Choroid plexus epithelial cell (primary cell): Measurements from ENCODE around the gene SAE1.

Experiments used
- DNase-seq: peaks from one replicate; pipeline ENCODE4 v3.0.0-alpha.2; 2010; ENCODE audit warnings: low read depth
- H3K4me3 ChIP-seq: 2 replicates; pipeline ENCODE4 v1.5.1; 2011; ENCODE audit warnings: low read depth, mild to moderate bottlenecking, control low read depth, low read length, moderate library complexity
- CTCF ChIP-seq: conservative IDR thresholded peaks from 2 replicates; pipeline ENCODE4 v1.5.1; 2011; ENCODE audit warnings: low read depth, mild to moderate bottlenecking, control low read depth, inconsistent platforms, low read length, moderate library complexity

SAE1 gene

GRCh38 chr19:47210689-47211316, 80.2 kb downstream of the SAE1 start:
- TF ChIP-seq CTCF, result peak; percentile 84
- no peak overlapping the region for H3K4me3 ChIP-seq
- peak; percentile 90 for DNase-seq

GRCh38 chr19:47215581-47215980, 84.9 kb downstream of the SAE1 start:
- TF ChIP-seq CTCF, result no peak
- no peak overlapping the region for H3K4me3 ChIP-seq
- DNase-seq, result no peak

- H3K4me3 ChIP-seq, result no peak overlapping the region
- DNase-seq, result no peak
- TF ChIP-seq CTCF, result no peak
Measured at GRCh38 chr19:47221080-47221841, 90.6 kb downstream of the SAE1 start.

GRCh38 chr19:47221890-47222289, 91.3 kb downstream of the SAE1 start:
- H3K4me3 ChIP-seq, result no peak overlapping the region
- DNase-seq, result no peak
- TF ChIP-seq CTCF, result no peak

- peak; percentile 90 for DNase-seq
- peak overlapping the region; percentile 97 for H3K4me3 ChIP-seq
- TF ChIP-seq CTCF, result peak; percentile 18
Measured at GRCh38 chr19:47225746-47226425, 95.3 kb downstream of the SAE1 start.

- DNase-seq, result peak; percentile 74
- H3K4me3 ChIP-seq, result peak overlapping the region; percentile 97
- TF ChIP-seq CTCF, result no peak
Measured at GRCh38 chr19:47226426-47227351, 96.1 kb downstream of the SAE1 start.
